ENCODE measurements around the gene ETFB.

- TF ChIP-seq, protein P1, sequence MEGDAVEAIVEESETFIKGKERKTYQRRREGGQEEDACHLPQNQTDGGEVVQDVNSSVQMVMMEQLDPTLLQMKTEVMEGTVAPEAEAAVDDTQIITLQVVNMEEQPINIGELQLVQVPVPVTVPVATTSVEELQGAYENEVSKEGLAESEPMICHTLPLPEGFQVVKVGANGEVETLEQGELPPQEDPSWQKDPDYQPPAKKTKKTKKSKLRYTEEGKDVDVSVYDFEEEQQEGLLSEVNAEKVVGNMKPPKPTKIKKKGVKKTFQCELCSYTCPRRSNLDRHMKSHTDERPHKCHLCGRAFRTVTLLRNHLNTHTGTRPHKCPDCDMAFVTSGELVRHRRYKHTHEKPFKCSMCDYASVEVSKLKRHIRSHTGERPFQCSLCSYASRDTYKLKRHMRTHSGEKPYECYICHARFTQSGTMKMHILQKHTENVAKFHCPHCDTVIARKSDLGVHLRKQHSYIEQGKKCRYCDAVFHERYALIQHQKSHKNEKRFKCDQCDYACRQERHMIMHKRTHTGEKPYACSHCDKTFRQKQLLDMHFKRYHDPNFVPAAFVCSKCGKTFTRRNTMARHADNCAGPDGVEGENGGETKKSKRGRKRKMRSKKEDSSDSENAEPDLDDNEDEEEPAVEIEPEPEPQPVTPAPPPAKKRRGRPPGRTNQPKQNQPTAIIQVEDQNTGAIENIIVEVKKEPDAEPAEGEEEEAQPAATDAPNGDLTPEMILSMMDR (tag by site-specific recombination; IDR thresholded peaks at IDR 0.05), result no peak
- TF ChIP-seq MYNN (tag by site-specific recombination; IDR thresholded peaks at IDR 0.05; ENCODE audit: borderline replicate concordance) (no peak), SP3 (tag by site-specific recombination; IDR thresholded peaks at IDR 0.05) (no peak), ZNF707 (tag by site-specific recombination; IDR thresholded peaks at IDR 0.05) (no peak), ZIC2 (tag by site-specific recombination; IDR thresholded peaks at IDR 0.05) (no peak)
Measured at GRCh38 chr19:51316688-51317087, 49.5 kb downstream of the ETFB start.

Data from HEK293 (cell line).